Ishikawa (cell line): ENCODE data around the gene CPAMD8.

Source experiments
- EP300 ChIP-seq: IDR thresholded peaks from 2 replicates; pipeline ENCODE4 v1.6.1; 2012; ENCODE audit warnings: borderline replicate concordance
- FOXM1 ChIP-seq: IDR thresholded peaks from 2 replicates; pipeline ENCODE4 v1.6.1; 2012; ENCODE audit warnings: low read depth, borderline replicate concordance
- YY1 ChIP-seq: IDR thresholded peaks from 2 replicates; pipeline ENCODE4 v1.6.1; 2012; ENCODE audit warnings: low read depth

GRCh38 chr19:16969135-16969534 lies 57.5 kb downstream of the CPAMD8 start:
- TF ChIP-seq EP300: no peak
- no peak for TF ChIP-seq YY1
- no peak for TF ChIP-seq FOXM1
